ENCODE results near the gene MITD1. TPM values are rescaled to one million over a fixed set of nuclear protein-coding genes. Genes with fewer than 3 reads are reported as not detected.
"Not testable (repeated sequence)": the region's sequence is repeated elsewhere in the genome, so short reads cannot be mapped to it uniquely, and the experiment has no call there.

MITD1 gene
- total and polyA plus RNA-seq, 2 experiments from 2014 or later, result 20.7 to 25.4 TPM

GRCh38 chr2:99201959-99202678 is 21.3 kb upstream of the MITD1 start:
- Histone ChIP-seq H3K4me3 (no peak overlapping the region), H2AFZ (no peak overlapping the region), H3F3A (ENCODE audit: insufficient read depth) (no peaks in the 10 kb centered on the region), H3K9me2 (ENCODE audit: insufficient read depth) (no peaks in the 10 kb centered on the region), H3K79me2 (ENCODE audit: insufficient read depth) (no peaks in the 10 kb centered on the region), H3K27ac (no peak overlapping the region), H3K9ac (no peak overlapping the region), H3K4me1 (ENCODE audit: insufficient read depth) (no peaks in the 10 kb centered on the region), H3K4me2 (ENCODE audit: unreplicated experiment) (no peak overlapping the region), H3K36me3 (ENCODE audit: low read depth) (peaks cover 2% of the 10 kb centered on the region; the same call in 1 of the 2 replicates), H3K9me3 (ENCODE audit: low read depth) (no peaks in the 10 kb centered on the region), H3K27me3 (replicated peaks; ENCODE audit: insufficient read depth) (no peaks in the 10 kb centered on the region), H4K20me1 (ENCODE audit: insufficient read depth) (no peaks in the 10 kb centered on the region)
- TF ChIP-seq EZH2 (IDR thresholded peaks at IDR 0.05; ENCODE audit: insufficient read depth, poor library complexity, severe bottlenecking) (no peak), EZH2phosphoT487 (IDR thresholded peaks at IDR 0.05; ENCODE audit: insufficient read depth, low read depth) (no peak)
- in situ Hi-C loops (cut with MboI), result no loop called here
- WGBS, 2 experiments (ENCODE audit: low coverage in 1 of 2, low lambda C conversion rate in 2 of 2, missing lambda C conversion rate in 2 of 2), result 73 to 75% methylated on average over 4 of the region's 4 CpGs
- no peak for DNase-seq

- TF ChIP-seq EZH2 (IDR thresholded peaks at IDR 0.05; ENCODE audit: insufficient read depth, poor library complexity, severe bottlenecking), result no peak
- H3K4me2 ChIP-seq (ENCODE audit: unreplicated experiment), result no peak overlapping the region
- no peaks in the 10 kb centered on the region for H3K9me3 ChIP-seq (ENCODE audit: low read depth)
- H3F3A ChIP-seq (ENCODE audit: insufficient read depth), result no peaks in the 10 kb centered on the region
- no peaks in the 10 kb centered on the region for H3K9me2 ChIP-seq (ENCODE audit: insufficient read depth)
- no peaks in the 10 kb centered on the region for H3K79me2 ChIP-seq (ENCODE audit: insufficient read depth)
- no peaks in the 10 kb centered on the region for H3K4me1 ChIP-seq (ENCODE audit: insufficient read depth)
- H4K20me1 ChIP-seq (ENCODE audit: insufficient read depth), result no peaks in the 10 kb centered on the region
- H3K27me3 ChIP-seq (replicated peaks; ENCODE audit: insufficient read depth), result no peaks in the 10 kb centered on the region
- H3K27ac ChIP-seq, result no peak overlapping the region
- H2AFZ ChIP-seq, result no peak overlapping the region
- H3K9ac ChIP-seq, result no peak overlapping the region
- WGBS, 2 experiments (ENCODE audit: low coverage in 1 of 2, low lambda C conversion rate in 2 of 2, missing lambda C conversion rate in 2 of 2), result 87 to 93% methylated on average over 7 of the region's 7 CpGs
- no peak overlapping the region for H3K4me3 ChIP-seq
- no peak for DNase-seq
- peaks cover 20% of the 10 kb centered on the region for H3K36me3 ChIP-seq (ENCODE audit: low read depth)
- in situ Hi-C loops (cut with MboI), result no loop called here
Observed at GRCh38 chr2:99200076-99200800, 19.4 kb upstream of the MITD1 start.

GRCh38 chr2:99198103-99198841 is 17.4 kb upstream of the MITD1 start:
- Histone ChIP-seq H4K20me1 (ENCODE audit: insufficient read depth) (no peaks in the 10 kb centered on the region), H2AFZ (no peak overlapping the region), H3F3A (ENCODE audit: insufficient read depth) (no peaks in the 10 kb centered on the region), H3K27ac (no peak overlapping the region), H3K36me3 (ENCODE audit: low read depth) (peaks cover 22% of the 10 kb centered on the region), H3K9ac (no peak overlapping the region), H3K4me3 (no peak overlapping the region), H3K9me2 (ENCODE audit: insufficient read depth) (no peaks in the 10 kb centered on the region), H3K9me3 (ENCODE audit: low read depth) (no peaks in the 10 kb centered on the region), H3K79me2 (ENCODE audit: insufficient read depth) (peaks cover 4% of the 10 kb centered on the region; the same call in 1 of the 2 replicates), H3K27me3 (replicated peaks; ENCODE audit: insufficient read depth) (no peaks in the 10 kb centered on the region), H3K4me2 (ENCODE audit: unreplicated experiment) (no peak overlapping the region), H3K4me1 (ENCODE audit: insufficient read depth) (no peaks in the 10 kb centered on the region)
- no peak for DNase-seq
- TF ChIP-seq EZH2 (IDR thresholded peaks at IDR 0.05; ENCODE audit: insufficient read depth, poor library complexity, severe bottlenecking) (no peak), EZH2phosphoT487 (IDR thresholded peaks at IDR 0.05; ENCODE audit: insufficient read depth, low read depth) (no peak)
- in situ Hi-C loops (cut with MboI), result no loop called here
- WGBS, 2 experiments (ENCODE audit: low coverage in 1 of 2, low lambda C conversion rate in 2 of 2, missing lambda C conversion rate in 2 of 2), result 92 to 93% methylated on average over 6 of the region's 6 CpGs

- Histone ChIP-seq H3K79me2 (ENCODE audit: insufficient read depth) (peaks cover 52% of the 10 kb centered on the region), H3K36me3 (ENCODE audit: low read depth) (peaks cover 51% of the 10 kb centered on the region)
- H4K20me1 ChIP-seq (ENCODE audit: insufficient read depth); DNase-seq; H3K9me3 ChIP-seq (ENCODE audit: low read depth); H3K4me2 ChIP-seq (ENCODE audit: unreplicated experiment); H2AFZ ChIP-seq; H3K4me3 ChIP-seq; H3K4me1 ChIP-seq (ENCODE audit: insufficient read depth); H3K9ac ChIP-seq; H3K27ac ChIP-seq; H3K9me2 ChIP-seq (ENCODE audit: insufficient read depth); H3K27me3 ChIP-seq (replicated peaks; ENCODE audit: insufficient read depth); in situ Hi-C loops (cut with MboI); H3F3A ChIP-seq (ENCODE audit: insufficient read depth): not testable (repeated sequence)
- WGBS, 2 experiments (ENCODE audit: low coverage in 1 of 2, low lambda C conversion rate in 2 of 2, missing lambda C conversion rate in 2 of 2), result 97 to 99% methylated on average over 4 of the region's 4 CpGs
Observed at GRCh38 chr2:99192364-99192763, 11.5 kb upstream of the MITD1 start.

Measured in GM23248 (cell line).